ENCODE data around the gene C20orf204. TPM values are rescaled to one million over a fixed set of nuclear protein-coding genes. Genes with fewer than 3 reads are reported as not detected.

Gene C20orf204
- total RNA-seq, 1 donor from 2014 or later = 0.30 TPM

GRCh38 chr20:64051561-64052325 lies 15.8 kb downstream of the C20orf204 start:
- peak; percentile 87 for DNase-seq (ENCODE audit: missing footprints)
- intact Hi-C loops (cut with DNase I) = loop anchor here (10.0 kb wide), 1 partner anchor 197 kb away; no protein-coding TSS in a partner anchor
- peak; percentile 48 for ATAC-seq

DNA sequence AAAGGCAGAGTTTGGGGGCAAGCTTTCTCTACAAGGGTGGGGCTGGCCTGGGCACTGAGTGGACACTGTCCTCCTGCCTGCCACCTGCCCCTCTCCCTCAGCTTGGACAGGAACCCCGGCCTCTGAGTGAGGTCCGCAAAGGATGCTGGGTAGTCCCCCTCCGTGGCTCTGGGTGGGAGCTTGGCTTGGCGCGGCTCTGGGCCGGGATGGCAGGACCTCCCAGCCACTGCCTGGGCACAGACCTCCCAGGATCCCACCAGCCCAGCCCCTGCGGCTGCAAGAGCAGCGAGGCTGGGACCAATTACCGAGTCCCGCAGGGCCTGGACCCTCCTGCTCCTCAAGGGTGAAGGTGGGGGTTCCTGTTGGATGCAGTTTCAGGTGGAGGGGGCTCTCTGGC lies 16.3 kb downstream of the C20orf204 start:
- DNase-seq (ENCODE audit: missing footprints) = no peak
- no peak for ATAC-seq
- intact Hi-C loops (cut with DNase I) = loop anchor here (10.0 kb wide), 1 partner anchor 198 kb away; no protein-coding TSS in a partner anchor

DNA sequence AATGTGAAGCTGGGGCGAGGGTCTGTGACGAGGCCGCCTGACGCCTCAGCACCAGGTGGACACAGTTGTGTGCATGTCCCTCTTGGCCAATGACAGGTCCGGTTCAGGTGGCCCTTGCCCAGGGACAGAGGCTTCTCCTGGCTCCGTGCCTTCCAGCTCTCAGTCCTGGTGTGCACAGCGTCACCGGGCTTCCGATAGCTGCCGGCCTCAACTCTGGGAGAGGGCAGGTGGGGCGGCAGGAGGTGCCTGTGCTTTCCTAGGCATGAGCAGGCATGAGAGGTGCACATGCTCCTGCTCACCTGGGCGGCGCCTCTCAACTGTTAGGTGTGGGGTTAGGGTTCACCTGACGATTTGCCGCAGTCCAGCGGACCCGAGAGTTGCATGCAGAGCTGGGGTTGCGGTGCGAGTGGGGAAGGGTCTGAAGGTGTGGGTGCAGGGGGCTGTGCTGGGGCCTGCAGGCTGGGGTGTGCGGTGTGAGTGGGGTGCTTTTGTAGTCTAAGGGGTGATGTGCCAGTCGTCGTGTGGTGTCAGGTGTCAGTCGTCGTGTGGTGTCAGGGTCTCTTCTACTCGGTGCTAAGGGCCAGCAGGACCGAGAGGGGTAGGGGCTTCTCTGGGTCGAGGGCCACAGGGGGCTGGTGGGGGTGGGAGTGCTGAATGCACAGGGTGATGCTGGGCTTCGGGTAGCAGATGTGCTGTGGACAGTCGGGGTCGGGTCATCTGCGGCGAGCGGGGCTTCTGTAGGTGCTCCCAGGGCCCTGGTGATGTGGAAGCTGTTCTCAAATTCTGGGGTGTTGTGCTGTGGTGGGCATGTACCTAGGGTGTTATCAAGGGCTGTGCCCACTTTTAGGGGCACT lies 17.2 kb downstream of the C20orf204 start:
- intact Hi-C loops (cut with DNase I) = loop anchor here (10.0 kb wide), 1 partner anchor 198 kb away; no protein-coding TSS in a partner anchor
- no peak for ATAC-seq

DNA sequence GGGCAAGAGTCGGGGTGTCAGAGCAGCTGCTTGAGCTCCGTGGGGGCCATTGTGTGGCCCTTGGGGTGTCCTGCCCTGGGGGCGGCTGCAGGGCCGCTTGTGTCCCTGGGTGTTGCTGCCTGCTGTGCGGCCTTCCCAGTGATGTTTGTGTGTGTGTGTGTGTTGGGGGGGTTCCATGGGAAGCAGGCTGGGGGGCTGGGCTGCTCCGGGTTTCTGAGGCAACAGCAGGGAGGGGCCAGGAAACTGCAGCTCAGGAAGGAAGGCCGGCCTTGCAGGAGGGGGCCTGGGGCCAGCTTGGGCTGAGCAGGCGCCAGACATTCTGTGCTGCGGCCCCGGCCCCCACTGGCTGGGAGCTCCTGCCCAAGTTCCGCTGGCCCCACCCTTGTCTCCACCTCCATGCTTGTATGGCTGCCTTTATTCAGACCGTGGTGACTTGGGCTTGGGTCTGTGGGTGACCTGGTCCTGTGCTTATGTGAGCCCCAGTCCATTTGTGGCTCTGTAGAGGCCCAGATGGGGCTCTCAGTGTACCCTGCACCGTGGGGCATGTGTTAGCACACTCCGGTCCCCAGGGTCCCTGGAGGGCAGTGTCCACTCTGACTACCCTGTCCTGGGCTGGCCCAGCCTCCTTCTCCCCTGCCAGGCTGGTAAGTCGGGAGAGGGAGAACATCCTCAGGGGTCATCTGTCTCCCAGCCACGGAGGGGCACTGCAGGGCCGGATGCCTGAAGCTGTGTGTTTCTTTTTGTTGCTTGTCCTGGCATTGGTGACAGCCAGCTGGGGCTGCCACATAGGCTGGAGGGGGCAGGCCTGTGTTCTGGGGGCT lies 18.1 kb downstream of the C20orf204 start:
- intact Hi-C loops (cut with DNase I) = loop anchor here (1.0 to 10.0 kb wide), 2 partner anchors 15 to 199 kb away; no protein-coding TSS in a partner anchor
- ATAC-seq (peak; percentile 19), DNase-seq (ENCODE audit: missing footprints) (no peak)

More for the DNA sequence above, 17.2 kb downstream of the C20orf204 start:
- DNase-seq (ENCODE audit: missing footprints) = no peak

DNA sequence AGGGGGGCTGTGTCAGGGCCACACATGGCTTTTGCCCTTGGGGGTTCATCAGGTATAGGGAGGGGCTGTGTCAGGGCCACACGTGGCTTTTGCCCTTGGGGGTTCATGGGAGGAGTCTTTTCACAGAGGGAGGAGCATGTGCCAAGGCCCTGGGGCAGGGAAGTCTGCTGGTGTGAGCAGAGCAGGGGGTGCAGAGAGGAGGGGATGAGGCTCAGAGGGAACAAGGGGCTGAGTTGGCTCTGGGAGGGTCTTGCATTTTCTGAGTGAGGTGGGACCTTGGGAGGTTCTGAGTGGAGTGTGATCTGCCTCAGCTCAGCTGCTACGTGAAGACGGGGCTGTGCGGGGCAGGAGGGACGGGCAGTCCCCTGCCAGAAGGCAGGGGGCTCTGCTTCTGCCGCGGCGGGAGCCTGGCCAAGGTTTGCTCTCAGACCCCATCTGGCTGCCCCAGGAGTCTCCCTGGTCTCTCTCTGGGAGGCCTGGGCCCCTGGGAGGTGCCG lies 19.5 kb downstream of the C20orf204 start:
- DNase-seq (ENCODE audit: missing footprints) = no peak
- intact Hi-C loops (cut with DNase I) = loop anchor here (10.0 kb wide), 1 partner anchor 201 kb away; no protein-coding TSS in a partner anchor
- no peak for ATAC-seq

DNA sequence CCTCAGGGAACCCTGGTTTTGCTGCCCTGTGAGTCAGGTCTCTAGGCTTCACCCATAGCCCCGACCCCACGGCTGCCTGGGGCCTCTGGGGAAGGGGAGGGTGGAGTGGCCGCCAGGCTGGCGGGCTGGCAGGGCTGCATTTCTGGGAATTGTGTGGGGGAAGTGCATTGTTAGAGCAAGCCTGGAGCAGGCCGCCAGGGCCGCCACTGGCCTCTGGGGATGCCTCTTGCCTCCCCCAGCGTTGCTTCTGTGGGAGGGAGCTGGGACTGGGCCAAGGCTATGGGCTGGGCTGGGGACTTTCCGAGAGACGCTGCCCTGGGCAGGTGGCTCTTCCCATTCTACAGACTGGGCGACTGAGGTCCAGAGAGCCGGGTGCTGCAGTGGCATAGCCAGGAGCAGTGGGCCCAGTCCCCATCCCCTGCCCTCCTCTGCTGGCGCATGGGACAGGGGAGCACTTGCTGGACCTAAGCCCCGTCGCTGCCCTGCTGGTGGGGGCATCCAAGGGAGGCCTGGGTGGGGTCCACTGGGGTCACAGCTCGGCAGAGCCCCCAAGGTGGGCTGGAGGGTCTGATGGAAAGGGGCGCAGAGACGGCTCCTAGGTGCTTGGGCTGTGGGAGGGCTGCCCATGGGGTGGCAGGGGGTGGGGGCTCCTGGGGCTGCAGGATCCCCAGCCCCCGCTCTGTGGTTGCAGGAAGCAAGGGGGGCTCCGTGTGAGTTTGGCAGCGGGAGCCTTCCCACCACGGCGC lies 20.1 kb downstream of the C20orf204 start:
- DNase-seq (ENCODE audit: missing footprints) (no peak), ATAC-seq (no peak)
- intact Hi-C loops (cut with DNase I) = loop anchor here (2.0 to 10.0 kb wide), 2 partner anchors 75 to 201 kb away; partner anchors contain the start of gene PRPF6

DNA sequence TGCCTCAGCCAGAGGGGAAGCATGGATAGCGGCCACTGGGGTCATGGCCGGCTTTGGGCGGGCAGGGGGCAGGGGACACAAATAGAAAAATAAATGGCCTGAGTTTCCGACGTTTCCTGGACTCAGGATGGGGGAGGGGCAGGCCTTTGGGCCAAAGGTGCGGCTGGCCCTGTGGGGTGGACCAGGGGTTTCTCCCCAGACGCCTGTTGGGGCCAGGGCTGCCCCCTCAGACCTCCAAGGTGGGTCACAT lies 20.6 kb downstream of the C20orf204 start:
- DNase-seq (ENCODE audit: missing footprints) (no peak), ATAC-seq (no peak)
- intact Hi-C loops (cut with DNase I) = loop anchor here (2.0 to 10.0 kb wide), 2 partner anchors 76 to 202 kb away; partner anchors contain the start of gene PRPF6

DNA sequence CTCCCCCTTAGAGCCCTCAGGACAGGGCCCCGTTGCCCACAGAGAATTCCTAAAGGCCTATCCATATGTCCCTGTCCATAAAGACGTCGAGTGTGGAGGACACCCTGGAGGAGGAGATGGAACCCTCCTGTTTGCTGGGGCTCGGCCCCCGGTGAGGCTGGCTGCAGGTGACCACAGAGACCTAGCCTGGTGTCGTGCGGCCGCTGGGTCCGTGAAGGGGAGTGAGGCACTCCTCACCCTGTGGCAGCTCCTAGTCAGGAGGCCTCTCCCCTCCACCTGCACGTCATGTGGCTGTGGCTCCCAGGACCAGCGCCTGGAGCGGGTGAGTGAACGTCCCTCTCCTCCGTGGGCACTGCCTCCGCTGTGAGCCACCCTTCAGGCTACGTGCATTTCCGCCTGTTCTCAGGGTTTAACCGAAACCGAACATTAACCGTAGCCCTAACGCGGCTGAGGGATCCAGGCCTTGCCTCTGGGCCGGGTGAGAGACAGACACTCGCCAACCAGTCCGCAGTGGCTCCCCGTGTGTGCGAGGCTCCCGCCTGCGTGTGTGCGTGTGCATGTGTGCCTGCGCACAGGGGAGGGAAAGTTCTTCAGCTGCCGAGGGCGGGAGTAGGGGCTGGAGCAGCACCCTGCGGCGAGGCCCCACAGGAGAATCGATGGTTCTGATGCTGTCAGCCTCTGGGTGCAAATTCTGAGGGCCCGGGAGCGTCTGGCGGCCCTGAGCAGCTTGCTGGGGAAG lies 21.1 kb downstream of the C20orf204 start:
- intact Hi-C loops (cut with DNase I) = loop anchor here (1.0 to 10.0 kb wide), 3 partner anchors 19 to 202 kb away; partner anchors contain the start of gene PRPF6
- DNase-seq (ENCODE audit: missing footprints) (no peak), ATAC-seq (no peak)

DNA sequence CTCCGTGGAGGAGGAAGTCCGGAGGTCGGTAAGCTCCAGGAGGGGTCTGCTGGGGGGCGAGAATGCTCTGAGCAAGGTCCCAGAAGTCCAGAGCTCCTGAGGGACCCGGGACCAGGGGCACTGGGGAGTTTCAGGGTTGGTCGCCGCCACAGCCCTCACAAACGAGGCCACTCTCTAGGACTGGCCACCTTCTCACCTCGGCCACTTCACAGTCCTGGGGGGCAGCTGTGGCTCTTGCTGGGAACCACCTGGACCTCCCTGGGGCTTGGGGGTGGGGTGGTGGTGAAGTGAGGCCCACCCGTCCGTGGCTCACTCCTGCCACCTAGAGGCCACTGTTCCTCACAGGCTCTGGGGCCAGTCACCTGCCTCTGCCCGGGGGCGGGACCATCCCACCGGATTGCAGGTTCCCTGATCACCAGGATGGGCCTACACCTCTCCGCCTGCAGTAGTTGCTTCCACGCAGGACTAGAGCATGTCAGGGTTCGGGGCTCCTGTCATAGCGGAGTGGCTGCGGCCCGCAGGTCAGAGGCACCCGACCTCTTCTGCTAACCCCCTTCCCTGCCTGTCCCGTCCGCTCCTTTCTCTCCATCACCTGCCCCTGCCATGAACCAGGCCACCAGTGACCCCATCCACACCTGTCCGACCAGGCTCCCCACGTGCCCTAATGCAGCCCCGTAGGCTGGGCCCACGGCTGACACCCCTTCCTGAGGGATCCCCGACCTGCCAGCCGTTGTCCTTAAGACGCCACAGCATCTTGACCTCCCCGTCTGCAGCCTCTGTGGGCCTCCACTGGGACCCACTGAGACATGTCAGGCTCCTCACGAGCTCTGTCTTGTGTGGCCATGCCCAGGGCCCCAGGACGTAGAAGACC lies 21.9 kb downstream of the C20orf204 start:
- DNase-seq (ENCODE audit: missing footprints) (peak; percentile 90), ATAC-seq (peak; percentile 56)
- intact Hi-C loops (cut with DNase I) = loop anchor here (1.0 to 10.0 kb wide), 3 partner anchors 20 to 203 kb away; partner anchors contain the start of gene PRPF6

DNA sequence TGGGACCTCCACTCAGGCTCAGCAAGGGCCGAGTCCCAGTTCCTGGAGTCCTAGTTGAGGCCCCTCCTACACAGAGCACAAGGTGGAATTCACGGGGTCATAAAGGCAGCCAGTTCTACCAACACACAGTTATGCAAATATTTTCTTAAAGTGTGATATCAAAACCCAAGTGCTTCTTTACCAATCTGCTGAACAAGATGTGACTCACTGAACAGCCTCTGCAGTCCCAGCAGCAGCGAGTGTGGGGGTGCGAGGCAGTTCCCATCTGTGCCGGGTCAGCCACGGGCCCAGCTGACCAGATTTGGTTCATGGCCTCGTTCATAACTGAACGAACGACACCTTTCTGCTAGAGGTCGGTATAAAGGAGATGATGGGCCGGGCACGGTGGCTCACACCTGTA lies 22.6 kb downstream of the C20orf204 start:
- intact Hi-C loops (cut with DNase I) = loop anchor here (10.0 kb wide), 1 partner anchor 204 kb away; no protein-coding TSS in a partner anchor
- no peak for DNase-seq (ENCODE audit: missing footprints)

GRCh38 chr20:64062276-64062595 lies 26.3 kb downstream of the C20orf204 start:
- ATAC-seq (no peak), DNase-seq (ENCODE audit: missing footprints) (no peak)
- intact Hi-C loops (cut with DNase I) = no loop called here

More for the DNA sequence above, 22.6 kb downstream of the C20orf204 start:
- no peak for ATAC-seq

- ATAC-seq (peak; percentile 98), DNase-seq (ENCODE audit: missing footprints) (peak; percentile 99)
- intact Hi-C loops (cut with DNase I) = no loop called here
Observed at GRCh38 chr20:64062596-64063388, 26.8 kb downstream of the C20orf204 start, which contains the start of gene TCEA2. Gene TCEA2, plus strand, starts transcription at chr20:64063198. Its CDS starts 115 bp downstream, at chr20:64063313.

DNA sequence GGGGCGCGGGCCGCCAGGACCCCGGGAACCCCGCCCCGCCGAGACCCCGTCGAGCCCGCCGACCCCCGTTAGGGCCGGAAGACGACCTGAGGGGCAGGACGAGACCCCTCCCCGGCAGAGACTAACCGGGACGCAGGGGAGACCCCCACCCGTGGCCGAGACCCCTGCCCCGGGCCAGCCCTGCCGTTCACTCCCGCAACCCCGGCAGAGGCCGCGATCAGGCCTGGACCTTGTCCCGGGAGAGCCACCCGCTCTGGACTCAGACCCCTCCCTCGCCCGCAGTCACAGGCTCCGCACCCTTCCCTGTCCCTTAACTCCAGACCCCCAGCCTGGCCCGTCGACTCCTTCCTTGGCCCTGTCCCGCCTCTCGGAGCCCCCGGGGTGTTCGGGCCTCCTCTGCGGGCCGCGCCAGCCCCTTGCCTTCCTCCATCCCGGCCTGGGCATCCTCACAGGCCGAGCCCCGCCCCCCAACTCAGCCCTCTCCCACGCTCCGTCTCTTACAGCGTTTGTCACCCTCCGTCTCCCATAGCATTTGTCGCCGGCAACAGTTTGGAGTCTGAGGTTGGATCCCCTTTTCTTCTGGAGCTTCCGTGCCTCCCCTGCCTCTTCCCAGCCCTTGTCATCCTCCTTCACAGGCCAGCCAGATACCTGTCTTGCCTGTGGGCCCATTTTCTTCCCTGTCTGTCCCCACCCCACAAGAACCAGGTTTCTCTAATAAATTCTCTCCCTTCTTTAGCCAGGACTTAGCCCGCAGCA lies 27.6 kb downstream of the C20orf204 start:
- no peak for ATAC-seq
- DNase-seq (ENCODE audit: missing footprints) = no peak
- intact Hi-C loops (cut with DNase I) = no loop called here

DNA sequence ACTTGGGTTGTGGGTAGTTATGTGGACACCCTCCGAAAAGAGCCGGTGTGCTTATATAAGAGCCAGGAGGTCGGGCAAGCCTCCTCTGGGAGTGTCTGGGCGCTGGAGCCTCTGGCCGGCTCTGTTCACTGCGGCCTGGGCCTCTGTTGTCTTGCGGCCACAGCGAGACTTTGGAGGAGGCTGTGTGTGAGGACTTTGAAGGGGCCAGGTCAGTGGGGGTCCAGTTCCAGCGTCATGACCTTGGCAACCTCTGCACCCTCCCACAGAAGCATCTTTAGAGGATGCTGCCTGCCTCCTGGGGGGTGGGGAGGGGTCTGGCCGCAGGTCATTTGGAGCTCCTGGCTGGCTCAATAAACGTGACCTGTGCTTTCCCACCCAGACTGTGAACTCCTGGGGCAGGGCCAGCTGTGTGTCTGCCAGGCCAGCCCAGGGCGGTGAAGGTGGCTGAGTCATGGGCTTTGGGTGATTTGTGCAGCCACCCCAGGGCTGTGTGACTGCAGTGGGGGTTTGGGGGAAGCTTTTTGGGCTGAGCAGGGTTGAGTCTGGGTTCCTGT lies 28.2 kb downstream of the C20orf204 start:
- intact Hi-C loops (cut with DNase I) = no loop called here
- ATAC-seq (no peak), DNase-seq (ENCODE audit: missing footprints) (no peak)
